Left renal cortex interstitium (tissue), 4 donors: ENCODE data around the gene PTS. TPM values are rescaled to one million over a fixed set of nuclear protein-coding genes. Genes with fewer than 3 reads are reported as not detected.

Experiments
- DNase-seq, 4 donors: peaks; one replicate each; pipeline ENCODE4 v3.0.0-alpha.2; 2013; ENCODE audit warnings: low read depth in 4 of 4, low spot score in 2 of 4, missing footprints in 1 of 4
- polyA plus RNA-seq, 4 donors: library from polyadenylated mRNA; unstranded; fragments of 120-200 nt; gene quantifications; one replicate each; pipeline ENCODE4 v1.2.1, GENCODE V29; 2013; ENCODE audit not compliant: insufficient read length in 4 of 4

PTS gene
- polyA plus RNA-seq, 4 donors: 46.6 to 65.6 (median 54.4) TPM

GRCh38 chr11:112221274-112221835, 4.9 kb upstream of the PTS start:
- no peak for DNase-seq

GRCh38 chr11:112222303-112222702, 3.9 kb upstream of the PTS start:
- no peak for DNase-seq

GRCh38 chr11:112223121-112223520, 3.1 kb upstream of the PTS start:
- DNase-seq: no peak

GRCh38 chr11:112223754-112224532, 2.3 kb upstream of the PTS start:
- no peak for DNase-seq

- no peak for DNase-seq
Measured at GRCh38 chr11:112225753-112226061, 521 bp upstream of the PTS start.

- DNase-seq: no peak
Measured at GRCh38 chr11:112226831-112227401, 688 bp downstream of the PTS start.

- no peak for DNase-seq
Measured at GRCh38 chr11:112227471-112227870, 1.2 kb downstream of the PTS start.

- DNase-seq: no peak
Measured at GRCh38 chr11:112228706-112229105, 2.5 kb downstream of the PTS start.

GRCh38 chr11:112229159-112229558, 2.9 kb downstream of the PTS start:
- no peak for DNase-seq

GRCh38 chr11:112229746-112230433, 3.7 kb downstream of the PTS start:
- no peak for DNase-seq

GRCh38 chr11:112231952-112232351, 5.7 kb downstream of the PTS start:
- no peak for DNase-seq

- no peak for DNase-seq
Measured at GRCh38 chr11:112235750-112236390, 9.6 kb downstream of the PTS start.

GRCh38 chr11:112237451-112237850, 11.2 kb downstream of the PTS start:
- no peak for DNase-seq

- DNase-seq: no peak
Measured at GRCh38 chr11:112238041-112238440, 11.8 kb downstream of the PTS start.

- DNase-seq: no peak
Measured at GRCh38 chr11:112241486-112241885, 15.3 kb downstream of the PTS start.

GRCh38 chr11:112247201-112247600, 21.0 kb downstream of the PTS start:
- DNase-seq: no peak

GRCh38 chr11:112248201-112248600, 22.0 kb downstream of the PTS start:
- DNase-seq: no peak

- DNase-seq: peak in 1 of 4 donors; percentile 24
Measured at GRCh38 chr11:112249871-112250610, 23.8 kb downstream of the PTS start.

- no peak for DNase-seq
Measured at GRCh38 chr11:112253605-112254242, 27.5 kb downstream of the PTS start.
